Stimulated activated CD4-positive, alpha-beta T cell treated with anti-CD3 and anti-CD28 coated beads, Interleukin-4, amount 100 ng/mL, for 48 hours (primary cell): ENCODE results near the gene STBD1.
"Not testable (repeated sequence)": the region's sequence is repeated elsewhere in the genome, so short reads cannot be mapped to it uniquely, and the experiment has no call there.

ENCODE experiments used
- DNase-seq, 2 donors: peaks; one replicate each; pipeline ENCODE4 v3.0.0-alpha.2; 2020; ENCODE audit warnings: low read depth in 2 of 2

The STBD1 gene

GRCh38 chr4:76305971-76306881, at the start of gene STBD1:
TSS of gene STBD1 (plus strand) at chr4:76306733. CDS start at chr4:76306770, 37 bp downstream.
- DNase-seq = peak in 1 of 2 donors; percentile 18

- DNase-seq = no peak
Measured at GRCh38 chr4:76256968-76257367, 49.6 kb upstream of the STBD1 start.

- no peak for DNase-seq
Measured at GRCh38 chr4:76257824-76258223, 48.7 kb upstream of the STBD1 start.

GRCh38 chr4:76260571-76260970, 46.0 kb upstream of the STBD1 start:
- DNase-seq = no peak

GRCh38 chr4:76265631-76266218, 40.8 kb upstream of the STBD1 start:
- DNase-seq = no peak

- no peak for DNase-seq
Measured at GRCh38 chr4:76266627-76267026, 39.9 kb upstream of the STBD1 start.

GRCh38 chr4:76267811-76268210, 38.7 kb upstream of the STBD1 start:
- DNase-seq = no peak

GRCh38 chr4:76270244-76271175, 36.0 kb upstream of the STBD1 start:
- no peak for DNase-seq

GRCh38 chr4:76271248-76271647, 35.3 kb upstream of the STBD1 start:
- no peak for DNase-seq

- no peak for DNase-seq
Measured at GRCh38 chr4:76272073-76272472, 34.5 kb upstream of the STBD1 start.

GRCh38 chr4:76272582-76272981, 34.0 kb upstream of the STBD1 start:
- no peak for DNase-seq

- no peak for DNase-seq
Measured at GRCh38 chr4:76272999-76273398, 33.5 kb upstream of the STBD1 start.

GRCh38 chr4:76275486-76276124, 30.9 kb upstream of the STBD1 start:
- no peak for DNase-seq

- no peak for DNase-seq
Measured at GRCh38 chr4:76276813-76277212, 29.7 kb upstream of the STBD1 start.

GRCh38 chr4:76277667-76278066, 28.9 kb upstream of the STBD1 start:
- no peak for DNase-seq

GRCh38 chr4:76278583-76278982, 27.9 kb upstream of the STBD1 start:
- no peak for DNase-seq

GRCh38 chr4:76279462-76279861, 27.1 kb upstream of the STBD1 start:
- no peak for DNase-seq

- no peak for DNase-seq
Measured at GRCh38 chr4:76280488-76281441, 25.8 kb upstream of the STBD1 start.

- not testable (repeated sequence) for DNase-seq
Measured at GRCh38 chr4:76281594-76281993, 24.9 kb upstream of the STBD1 start.

GRCh38 chr4:76282941-76283689, 23.4 kb upstream of the STBD1 start:
- DNase-seq = no peak
